ENCODE measurements around the gene UNC45A.

- no peak for TF ChIP-seq SOX15 (CRISPR knock-in tag; IDR thresholded peaks at IDR 0.05)
- no peak for TF ChIP-seq CTCF (IDR thresholded peaks at IDR 0.05)
- no peak for TF ChIP-seq ATF1 (CRISPR knock-in tag; IDR thresholded peaks at IDR 0.05)
- TF ChIP-seq, protein P1, sequence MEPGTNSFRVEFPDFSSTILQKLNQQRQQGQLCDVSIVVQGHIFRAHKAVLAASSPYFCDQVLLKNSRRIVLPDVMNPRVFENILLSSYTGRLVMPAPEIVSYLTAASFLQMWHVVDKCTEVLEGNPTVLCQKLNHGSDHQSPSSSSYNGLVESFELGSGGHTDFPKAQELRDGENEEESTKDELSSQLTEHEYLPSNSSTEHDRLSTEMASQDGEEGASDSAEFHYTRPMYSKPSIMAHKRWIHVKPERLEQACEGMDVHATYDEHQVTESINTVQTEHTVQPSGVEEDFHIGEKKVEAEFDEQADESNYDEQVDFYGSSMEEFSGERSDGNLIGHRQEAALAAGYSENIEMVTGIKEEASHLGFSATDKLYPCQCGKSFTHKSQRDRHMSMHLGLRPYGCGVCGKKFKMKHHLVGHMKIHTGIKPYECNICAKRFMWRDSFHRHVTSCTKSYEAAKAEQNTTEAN (CRISPR knock-in tag; IDR thresholded peaks at IDR 0.05), result no peak
- no peak for TF ChIP-seq ZBTB21 (CRISPR knock-in tag; IDR thresholded peaks at IDR 0.05; ENCODE audit: borderline replicate concordance)
- TF ChIP-seq USF1 (CRISPR knock-in tag; IDR thresholded peaks at IDR 0.05), result no peak
- TF ChIP-seq, protein P2, sequence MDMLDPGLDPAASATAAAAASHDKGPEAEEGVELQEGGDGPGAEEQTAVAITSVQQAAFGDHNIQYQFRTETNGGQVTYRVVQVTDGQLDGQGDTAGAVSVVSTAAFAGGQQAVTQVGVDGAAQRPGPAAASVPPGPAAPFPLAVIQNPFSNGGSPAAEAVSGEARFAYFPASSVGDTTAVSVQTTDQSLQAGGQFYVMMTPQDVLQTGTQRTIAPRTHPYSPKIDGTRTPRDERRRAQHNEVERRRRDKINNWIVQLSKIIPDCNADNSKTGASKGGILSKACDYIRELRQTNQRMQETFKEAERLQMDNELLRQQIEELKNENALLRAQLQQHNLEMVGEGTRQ (CRISPR knock-in tag; IDR thresholded peaks at IDR 0.05), result no peak
- TF ChIP-seq ATF2 (CRISPR knock-in tag; IDR thresholded peaks at IDR 0.05; ENCODE audit: borderline replicate concordance, low read depth), result no peak
- no peak for TF ChIP-seq CREB1 (CRISPR knock-in tag; IDR thresholded peaks at IDR 0.05)
- TF ChIP-seq, protein P3, sequence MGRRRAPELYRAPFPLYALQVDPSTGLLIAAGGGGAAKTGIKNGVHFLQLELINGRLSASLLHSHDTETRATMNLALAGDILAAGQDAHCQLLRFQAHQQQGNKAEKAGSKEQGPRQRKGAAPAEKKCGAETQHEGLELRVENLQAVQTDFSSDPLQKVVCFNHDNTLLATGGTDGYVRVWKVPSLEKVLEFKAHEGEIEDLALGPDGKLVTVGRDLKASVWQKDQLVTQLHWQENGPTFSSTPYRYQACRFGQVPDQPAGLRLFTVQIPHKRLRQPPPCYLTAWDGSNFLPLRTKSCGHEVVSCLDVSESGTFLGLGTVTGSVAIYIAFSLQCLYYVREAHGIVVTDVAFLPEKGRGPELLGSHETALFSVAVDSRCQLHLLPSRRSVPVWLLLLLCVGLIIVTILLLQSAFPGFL (CRISPR knock-in tag; IDR thresholded peaks at IDR 0.05; ENCODE audit: borderline replicate concordance), result no peak
These were observed 13.2 kb upstream of the UNC45A start for GRCh38 chr15:90921887-90922286.

Data from WTC11 (cell line).